ENCODE measurements around the gene CEP192.

The CEP192 gene

DNA sequence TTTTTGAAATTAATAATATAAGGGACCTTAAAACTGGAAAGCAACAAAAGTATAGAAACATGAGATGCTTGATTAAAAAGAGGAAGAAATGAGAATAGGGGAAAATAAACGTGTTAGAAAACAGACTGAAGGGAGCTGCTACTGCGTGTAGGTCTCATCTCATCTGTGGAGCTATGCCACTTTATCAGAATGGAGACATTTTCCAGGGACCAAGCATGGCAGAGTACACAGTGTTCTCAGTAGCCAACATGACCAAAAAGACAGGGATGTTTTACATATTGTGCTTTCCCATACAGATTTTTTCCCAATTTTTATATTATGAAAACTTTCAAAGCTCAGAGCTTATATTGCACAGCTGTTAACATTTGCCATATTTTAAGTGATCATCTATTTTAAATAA, 23.1 kb downstream of the CEP192 start:
- Histone ChIP-seq H2AK5ac (ENCODE audit: low read length) (no peak overlapping the region), H2BK120ac (ENCODE audit: low read depth, low read length) (no peak overlapping the region), H4K5ac (ENCODE audit: low read length) (no peak overlapping the region), H3K4me2 (ENCODE audit: low read length) (no peak overlapping the region), H2BK5ac (ENCODE audit: low read length) (no peak overlapping the region), H3K23ac (ENCODE audit: low read length) (no peak overlapping the region), H4K8ac (ENCODE audit: low read depth, low read length) (no peak overlapping the region), H3K79me2 (ENCODE audit: control insufficient read depth, insufficient read depth, low read length) (no peaks in the 10 kb centered on the region), H3K27ac (ENCODE audit: low read depth, low read length) (no peak overlapping the region), H3K79me1 (ENCODE audit: low read length) (no peaks in the 10 kb centered on the region), H3K4me3 (ENCODE audit: low read length) (no peak overlapping the region), H3K18ac (ENCODE audit: low read length) (no peak overlapping the region), H3K36me3 (ENCODE audit: control insufficient read depth, insufficient read depth, low read length) (peaks cover 3% of the 10 kb centered on the region), H3K9ac (ENCODE audit: low read length) (no peak overlapping the region), H3K56ac (ENCODE audit: low read length) (no peak overlapping the region), H3K27me3 (ENCODE audit: insufficient read depth, low read length, poor library complexity) (no peaks in the 10 kb centered on the region), H3K4ac (ENCODE audit: low read depth, low read length) (no peak overlapping the region), H2BK15ac (replicated peaks; ENCODE audit: low read depth) (no peak overlapping the region), H3K4me1 (ENCODE audit: control insufficient read depth, low read depth, low read length) (no peaks in the 10 kb centered on the region)
- 100% methylated on average over 1 of the region's 2 CpGs for WGBS (ENCODE audit: extremely low coverage, insufficient coverage, low lambda C conversion rate)
- DNase-seq, result no peak

DNA sequence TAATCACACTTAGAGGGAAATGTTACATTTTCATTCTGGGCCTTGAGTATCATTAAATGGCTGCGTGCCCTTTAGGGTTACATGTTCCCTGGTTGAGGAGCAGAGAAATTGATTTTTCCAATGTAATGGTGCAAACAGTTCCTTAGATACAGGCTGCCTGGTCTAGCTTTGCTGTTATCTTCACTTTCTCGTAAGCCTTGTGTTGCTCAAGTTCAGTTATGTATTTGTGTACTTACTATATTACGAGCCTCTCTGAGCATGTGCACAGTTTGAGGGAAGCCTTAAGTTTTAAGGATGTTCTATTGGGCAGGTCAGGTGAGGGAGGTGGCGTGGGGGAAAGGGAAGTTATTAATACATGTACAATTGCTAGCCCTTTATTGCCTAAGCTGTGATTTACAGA, 23.7 kb downstream of the CEP192 start:
- no peak overlapping the region for H3K56ac ChIP-seq (ENCODE audit: low read length)

DNA sequence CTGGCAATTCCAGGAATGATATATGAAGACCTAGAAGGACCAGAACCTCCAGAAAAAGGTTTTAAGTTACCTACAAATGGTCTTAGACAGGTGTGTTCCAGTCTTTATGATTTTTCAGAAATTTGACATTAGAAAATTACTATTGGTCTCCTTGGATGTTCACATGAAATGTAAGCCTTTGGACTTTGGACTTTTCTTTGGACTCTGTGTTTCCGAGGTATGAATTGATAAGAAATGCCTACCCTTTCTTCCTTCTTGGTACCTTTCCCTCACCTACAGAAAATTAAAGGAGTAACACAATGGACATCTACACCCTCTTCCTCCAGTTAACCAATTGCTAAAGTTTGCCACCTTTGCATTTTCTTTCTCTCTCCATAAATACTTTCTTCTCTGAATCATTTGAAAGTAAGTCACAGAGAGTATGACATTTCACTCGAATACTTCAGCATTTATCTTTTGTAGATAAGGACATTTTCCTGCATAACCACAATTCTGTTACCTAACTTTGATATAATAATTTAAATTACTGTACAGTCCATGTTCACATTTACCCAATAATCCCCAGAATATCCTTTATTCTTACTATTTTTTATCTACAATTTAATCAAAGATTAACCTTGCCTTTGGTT, 26.2 kb downstream of the CEP192 start:
- Histone ChIP-seq H2BK15ac (replicated peaks; ENCODE audit: low read depth) (no peak overlapping the region), H3K56ac (ENCODE audit: low read length) (no peak overlapping the region), H3K18ac (ENCODE audit: low read length) (no peak overlapping the region), H3K79me1 (ENCODE audit: low read length) (no peaks in the 10 kb centered on the region), H3K4me3 (ENCODE audit: low read length) (no peak overlapping the region), H2BK120ac (ENCODE audit: low read depth, low read length) (no peak overlapping the region), H4K8ac (ENCODE audit: low read depth, low read length) (no peak overlapping the region), H2BK5ac (ENCODE audit: low read length) (no peak overlapping the region), H3K4ac (ENCODE audit: low read depth, low read length) (no peak overlapping the region), H3K23ac (ENCODE audit: low read length) (no peak overlapping the region), H3K27ac (ENCODE audit: low read depth, low read length) (no peak overlapping the region), H3K4me2 (ENCODE audit: low read length) (no peak overlapping the region), H2AK5ac (ENCODE audit: low read length) (no peak overlapping the region), H4K5ac (ENCODE audit: low read length) (no peak overlapping the region), H3K36me3 (ENCODE audit: control insufficient read depth, insufficient read depth, low read length) (peaks cover 5% of the 10 kb centered on the region), H3K27me3 (ENCODE audit: insufficient read depth, low read length, poor library complexity) (no peaks in the 10 kb centered on the region), H3K9ac (ENCODE audit: low read length) (no peak overlapping the region), H3K79me2 (ENCODE audit: control insufficient read depth, insufficient read depth, low read length) (no peaks in the 10 kb centered on the region), H3K4me1 (ENCODE audit: control insufficient read depth, low read depth, low read length) (no peaks in the 10 kb centered on the region)
- no CpG with 5 or more reads among the region's 2 CpGs for WGBS (ENCODE audit: extremely low coverage, insufficient coverage, low lambda C conversion rate)
- DNase-seq, result no peak

More for the DNA sequence above, 23.7 kb downstream of the CEP192 start:
- Histone ChIP-seq H2BK15ac (replicated peaks; ENCODE audit: low read depth) (no peak overlapping the region), H2BK5ac (ENCODE audit: low read length) (no peak overlapping the region), H2BK120ac (ENCODE audit: low read depth, low read length) (no peak overlapping the region), H3K27me3 (ENCODE audit: insufficient read depth, low read length, poor library complexity) (no peaks in the 10 kb centered on the region), H3K4ac (ENCODE audit: low read depth, low read length) (no peak overlapping the region), H3K4me3 (ENCODE audit: low read length) (no peak overlapping the region), H3K18ac (ENCODE audit: low read length) (no peak overlapping the region), H3K23ac (ENCODE audit: low read length) (no peak overlapping the region), H3K36me3 (ENCODE audit: control insufficient read depth, insufficient read depth, low read length) (peaks cover 3% of the 10 kb centered on the region), H3K4me1 (ENCODE audit: control insufficient read depth, low read depth, low read length) (no peaks in the 10 kb centered on the region), H3K79me2 (ENCODE audit: control insufficient read depth, insufficient read depth, low read length) (no peaks in the 10 kb centered on the region), H2AK5ac (ENCODE audit: low read length) (no peak overlapping the region), H3K9ac (ENCODE audit: low read length) (no peak overlapping the region), H3K4me2 (ENCODE audit: low read length) (no peak overlapping the region), H4K5ac (ENCODE audit: low read length) (no peak overlapping the region), H4K8ac (ENCODE audit: low read depth, low read length) (no peak overlapping the region), H3K27ac (ENCODE audit: low read depth, low read length) (no peak overlapping the region), H3K79me1 (ENCODE audit: low read length) (no peaks in the 10 kb centered on the region)
- WGBS (ENCODE audit: extremely low coverage, insufficient coverage, low lambda C conversion rate), result no CpG with 5 or more reads among the region's 4 CpGs
- DNase-seq, result no peak

DNA sequence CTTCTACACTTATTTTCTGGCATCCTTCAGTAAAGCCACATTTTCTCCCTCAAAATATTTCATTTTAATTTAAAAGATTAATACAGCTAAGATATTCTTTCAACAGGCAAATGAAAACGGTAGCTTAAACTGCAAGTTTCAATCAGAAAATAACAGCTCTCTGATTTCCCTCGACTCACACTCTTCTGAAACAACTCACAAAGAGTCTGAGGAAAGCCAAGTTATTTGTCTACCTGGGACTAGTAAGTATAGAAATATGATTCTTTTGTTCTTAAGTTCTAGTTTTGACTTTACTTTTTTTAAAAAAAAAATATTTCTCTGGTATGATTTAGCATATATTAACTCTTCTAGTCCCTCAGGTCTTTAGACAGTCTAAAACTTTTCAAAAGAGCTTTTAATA, 27.2 kb downstream of the CEP192 start:
- Histone ChIP-seq H2AK5ac (ENCODE audit: low read length) (no peak overlapping the region), H3K4me2 (ENCODE audit: low read length) (no peak overlapping the region), H3K79me2 (ENCODE audit: control insufficient read depth, insufficient read depth, low read length) (no peaks in the 10 kb centered on the region), H2BK120ac (ENCODE audit: low read depth, low read length) (no peak overlapping the region), H3K18ac (ENCODE audit: low read length) (no peak overlapping the region), H4K5ac (ENCODE audit: low read length) (no peak overlapping the region), H3K27me3 (ENCODE audit: insufficient read depth, low read length, poor library complexity) (no peaks in the 10 kb centered on the region), H3K36me3 (ENCODE audit: control insufficient read depth, insufficient read depth, low read length) (peaks cover 5% of the 10 kb centered on the region), H3K27ac (ENCODE audit: low read depth, low read length) (no peak overlapping the region), H3K4me1 (ENCODE audit: control insufficient read depth, low read depth, low read length) (no peaks in the 10 kb centered on the region), H2BK15ac (replicated peaks; ENCODE audit: low read depth) (no peak overlapping the region), H3K4ac (ENCODE audit: low read depth, low read length) (no peak overlapping the region), H3K23ac (ENCODE audit: low read length) (no peak overlapping the region), H3K9ac (ENCODE audit: low read length) (no peak overlapping the region), H4K8ac (ENCODE audit: low read depth, low read length) (no peak overlapping the region), H3K79me1 (ENCODE audit: low read length) (no peaks in the 10 kb centered on the region), H2BK5ac (ENCODE audit: low read length) (no peak overlapping the region), H3K56ac (ENCODE audit: low read length) (no peak overlapping the region), H3K4me3 (ENCODE audit: low read length) (no peak overlapping the region)
- no CpG with 5 or more reads among the region's 2 CpGs for WGBS (ENCODE audit: extremely low coverage, insufficient coverage, low lambda C conversion rate)
- DNase-seq, result no peak

DNA sequence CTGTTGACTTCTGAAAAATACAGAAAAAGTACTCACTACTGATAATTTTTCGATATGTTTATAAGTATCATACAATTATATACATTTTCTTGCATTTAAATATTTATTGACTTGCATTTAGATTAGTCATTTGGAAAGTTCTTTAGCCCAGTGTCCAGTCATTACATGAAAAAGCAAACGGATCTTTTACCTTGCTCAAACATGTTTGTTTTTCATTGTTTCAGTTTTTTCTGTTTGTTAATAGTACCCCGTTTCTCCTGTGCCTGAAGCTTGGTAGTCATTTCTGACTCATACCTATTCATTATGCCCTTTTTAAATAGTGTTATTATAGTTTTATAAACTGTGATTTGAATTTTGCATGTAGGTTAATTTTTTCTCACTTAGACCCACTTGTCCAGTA, 28.1 kb downstream of the CEP192 start:
- Histone ChIP-seq H3K4me2 (ENCODE audit: low read length) (no peak overlapping the region), H2BK120ac (ENCODE audit: low read depth, low read length) (no peak overlapping the region), H3K79me2 (ENCODE audit: control insufficient read depth, insufficient read depth, low read length) (no peaks in the 10 kb centered on the region), H3K79me1 (ENCODE audit: low read length) (no peaks in the 10 kb centered on the region), H3K27ac (ENCODE audit: low read depth, low read length) (no peak overlapping the region), H2AK5ac (ENCODE audit: low read length) (no peak overlapping the region), H3K18ac (ENCODE audit: low read length) (no peak overlapping the region), H2BK5ac (ENCODE audit: low read length) (no peak overlapping the region), H3K4me1 (ENCODE audit: control insufficient read depth, low read depth, low read length) (no peaks in the 10 kb centered on the region), H4K5ac (ENCODE audit: low read length) (no peak overlapping the region), H3K4ac (ENCODE audit: low read depth, low read length) (no peak overlapping the region), H3K36me3 (ENCODE audit: control insufficient read depth, insufficient read depth, low read length) (peaks cover 5% of the 10 kb centered on the region), H3K9ac (ENCODE audit: low read length) (no peak overlapping the region), H3K23ac (ENCODE audit: low read length) (no peak overlapping the region), H3K4me3 (ENCODE audit: low read length) (no peak overlapping the region), H3K56ac (ENCODE audit: low read length) (no peak overlapping the region), H4K8ac (ENCODE audit: low read depth, low read length) (no peak overlapping the region), H2BK15ac (replicated peaks; ENCODE audit: low read depth) (no peak overlapping the region), H3K27me3 (ENCODE audit: insufficient read depth, low read length, poor library complexity) (no peaks in the 10 kb centered on the region)
- DNase-seq, result no peak
- no CpG with 5 or more reads among the region's 3 CpGs for WGBS (ENCODE audit: extremely low coverage, insufficient coverage, low lambda C conversion rate)

DNA sequence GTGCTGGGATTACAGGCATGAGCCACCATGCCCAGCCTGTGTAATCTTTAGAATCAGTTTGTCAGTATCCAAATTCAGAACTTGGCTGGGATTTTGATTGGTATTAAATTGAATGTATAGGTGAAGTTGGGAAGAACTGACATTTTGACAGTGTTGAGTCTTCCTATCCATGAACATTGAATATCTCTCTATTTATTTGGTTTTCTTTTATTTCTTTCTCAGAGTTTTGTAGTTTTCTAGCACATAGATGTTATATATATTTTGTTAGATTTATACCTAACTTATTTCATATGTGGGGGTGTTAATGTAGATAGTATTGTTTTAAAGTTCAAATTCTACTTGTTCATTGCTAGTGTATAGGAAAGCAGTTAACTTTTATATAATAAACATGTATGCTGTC, 31.5 kb downstream of the CEP192 start:
- no peaks in the 10 kb centered on the region for H3K79me2 ChIP-seq (ENCODE audit: control insufficient read depth, insufficient read depth, low read length)
- no peak overlapping the region for H3K4me3 ChIP-seq (ENCODE audit: low read length)
- H3K79me1 ChIP-seq (ENCODE audit: low read length), result peaks cover 2% of the 10 kb centered on the region
- no peak for DNase-seq
- H2BK120ac ChIP-seq (ENCODE audit: low read depth, low read length), result no peak overlapping the region
- no peaks in the 10 kb centered on the region for H3K4me1 ChIP-seq (ENCODE audit: control insufficient read depth, low read depth, low read length)
- H3K36me3 ChIP-seq (ENCODE audit: control insufficient read depth, insufficient read depth, low read length), result peaks cover 2% of the 10 kb centered on the region
- no peak overlapping the region for H2BK15ac ChIP-seq (replicated peaks; ENCODE audit: low read depth)
- no peak overlapping the region for H3K27ac ChIP-seq (ENCODE audit: low read depth, low read length)
- H3K18ac ChIP-seq (ENCODE audit: low read length), result no peak overlapping the region
- H3K23ac ChIP-seq (ENCODE audit: low read length), result no peak overlapping the region
- H3K27me3 ChIP-seq (ENCODE audit: insufficient read depth, low read length, poor library complexity), result no peaks in the 10 kb centered on the region
- no peak overlapping the region for H2AK5ac ChIP-seq (ENCODE audit: low read length)
- H3K4me2 ChIP-seq (ENCODE audit: low read length), result no peak overlapping the region
- no peak overlapping the region for H3K9ac ChIP-seq (ENCODE audit: low read length)
- no peak overlapping the region for H4K8ac ChIP-seq (ENCODE audit: low read depth, low read length)
- H4K5ac ChIP-seq (ENCODE audit: low read length), result no peak overlapping the region
- H2BK5ac ChIP-seq (ENCODE audit: low read length), result no peak overlapping the region
- H3K56ac ChIP-seq (ENCODE audit: low read length), result no peak overlapping the region
- no peak overlapping the region for H3K4ac ChIP-seq (ENCODE audit: low read depth, low read length)
